Epithelial cell of umbilical artery (primary cell): Measurements from ENCODE around the gene LHX5. TPM values are rescaled to one million over a fixed set of nuclear protein-coding genes. Genes with fewer than 3 reads are reported as not detected.

ENCODE experiments used
- total RNA-seq: library from RNA; depleted of rRNA; stranded (reverse); fragments of >200 nt; gene quantifications from 2 replicates; pipeline ENCODE4 v1.2.3, GENCODE V29; 2014

LHX5 gene
- not detected in 2 replicates for total RNA-seq

GRCh38 chr12:113471619-113472171 lies at the start of gene LHX5:
LHX5 (minus strand) TSS chr12:113471871; CDS start chr12:113471498, 373 bp downstream.

GRCh38 chr12:113422030-113422885 lies 49.4 kb downstream of the LHX5 start, which contains the start of gene SDSL:
SDSL (plus strand) TSS chr12:113422380; CDS start chr12:113427983, 5,603 bp downstream.

Other genes starting within 250 kb of the LHX5 start
- gene SLC8B1, start 136.8 kb downstream of the LHX5 start, total RNA-seq: 9.7 and 23.7 TPM in 2 replicates
- 15.3 and 17.2 TPM in 2 replicates for gene PLBD2, start 113.3 kb downstream of the LHX5 start, total RNA-seq
- gene SDS, start 68.0 kb downstream of the LHX5 start, total RNA-seq: not detected in 2 replicates
- gene SDSL, start 49.5 kb downstream of the LHX5 start, total RNA-seq: 5.8 and 9.7 TPM in 2 replicates